EL (cell line): Measurements from ENCODE around the gene PGBD2.
"Not testable (repeated sequence)": the region's sequence is repeated elsewhere in the genome, so short reads cannot be mapped to it uniquely, and the experiment has no call there.

Source experiments
- DNase-seq: peaks from one replicate; pipeline ENCODE4 v3.0.0-alpha.2; 2016

PGBD2 gene

GRCh38 chr1:248890549-248891498, 15.2 kb upstream of the PGBD2 start:
- no peak for DNase-seq

GRCh38 chr1:248891758-248892157, 14.3 kb upstream of the PGBD2 start:
- no peak for DNase-seq

- no peak for DNase-seq
These were observed 13.4 kb upstream of the PGBD2 start for GRCh38 chr1:248892590-248892989.

GRCh38 chr1:248894837-248895236, 11.2 kb upstream of the PGBD2 start:
- DNase-seq: no peak

GRCh38 chr1:248897412-248898337, 8.4 kb upstream of the PGBD2 start:
- no peak for DNase-seq

GRCh38 chr1:248900637-248901036, 5.4 kb upstream of the PGBD2 start:
- no peak for DNase-seq

- DNase-seq: no peak
These were observed 4.5 kb upstream of the PGBD2 start for GRCh38 chr1:248901578-248901977.

GRCh38 chr1:248904437-248905216, 1.4 kb upstream of the PGBD2 start:
- no peak for DNase-seq

GRCh38 chr1:248905662-248906008, 400 bp upstream of the PGBD2 start:
- DNase-seq: no peak

- no peak for DNase-seq
These were observed 972 bp downstream of the PGBD2 start for GRCh38 chr1:248906753-248907661.

GRCh38 chr1:248910761-248911160, 4.7 kb downstream of the PGBD2 start:
- DNase-seq: no peak

- no peak for DNase-seq
These were observed 7.9 kb downstream of the PGBD2 start for GRCh38 chr1:248913933-248914332.

GRCh38 chr1:248914796-248915381, 8.9 kb downstream of the PGBD2 start:
- no peak for DNase-seq

GRCh38 chr1:248918131-248918530, 12.1 kb downstream of the PGBD2 start:
- peak; percentile 45 for DNase-seq

GRCh38 chr1:248923352-248924338, 17.6 kb downstream of the PGBD2 start:
- DNase-seq: no peak

GRCh38 chr1:248924696-248925532, 18.9 kb downstream of the PGBD2 start:
- peak; percentile 49 for DNase-seq

GRCh38 chr1:248925859-248926258, 19.8 kb downstream of the PGBD2 start:
- not testable (repeated sequence) for DNase-seq

- DNase-seq: peak; percentile 65
These were observed 20.6 kb downstream of the PGBD2 start for GRCh38 chr1:248926401-248927182.
